ENCODE data around the gene OVCH2.
"Not testable (repeated sequence)": the region's sequence is repeated elsewhere in the genome, so short reads cannot be mapped to it uniquely, and the experiment has no call there.

The OVCH2 gene

DNA sequence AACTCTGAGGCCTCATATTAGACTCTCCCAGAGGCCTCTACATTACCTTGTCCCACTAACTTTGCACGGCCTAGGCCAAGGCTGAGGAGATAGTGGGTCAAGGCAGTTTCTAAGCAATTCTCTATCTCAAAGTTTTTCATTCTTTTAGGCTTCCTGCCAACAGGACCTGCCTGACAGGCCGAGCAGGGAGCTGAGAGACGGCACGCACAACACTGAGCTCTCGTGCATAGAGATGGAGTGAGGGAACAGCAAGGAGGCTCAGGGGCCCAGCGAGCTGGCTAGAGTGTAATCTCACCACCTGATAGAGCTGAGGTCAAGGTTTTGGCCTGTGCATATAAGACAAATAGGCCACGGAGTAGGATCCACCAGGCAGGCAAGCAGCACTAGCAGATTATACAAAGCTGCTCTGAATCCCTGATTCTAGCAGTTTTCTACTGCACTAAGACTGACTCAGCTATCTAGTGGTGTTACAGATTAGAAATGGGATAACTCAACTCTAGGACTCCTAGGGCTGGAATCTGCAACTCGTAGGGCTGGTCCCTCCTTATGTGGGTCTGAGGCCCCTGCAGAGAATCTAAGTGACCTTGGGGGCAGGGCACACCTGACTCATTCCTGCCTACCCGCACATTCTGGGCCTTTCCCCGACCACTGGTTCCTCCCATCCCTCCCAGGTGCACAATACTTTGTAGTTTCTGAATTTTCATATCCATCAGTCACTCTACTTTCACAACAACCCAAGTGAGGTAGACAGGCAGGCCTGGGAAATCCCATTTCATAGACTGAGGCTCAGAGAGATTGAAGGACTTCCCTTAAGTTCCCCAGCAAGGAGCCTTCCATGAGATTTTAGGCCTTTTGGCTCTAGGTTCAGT lies 34.7 kb downstream of the OVCH2 start:
- DNase-seq (ENCODE audit: low read depth), result no peak

DNA sequence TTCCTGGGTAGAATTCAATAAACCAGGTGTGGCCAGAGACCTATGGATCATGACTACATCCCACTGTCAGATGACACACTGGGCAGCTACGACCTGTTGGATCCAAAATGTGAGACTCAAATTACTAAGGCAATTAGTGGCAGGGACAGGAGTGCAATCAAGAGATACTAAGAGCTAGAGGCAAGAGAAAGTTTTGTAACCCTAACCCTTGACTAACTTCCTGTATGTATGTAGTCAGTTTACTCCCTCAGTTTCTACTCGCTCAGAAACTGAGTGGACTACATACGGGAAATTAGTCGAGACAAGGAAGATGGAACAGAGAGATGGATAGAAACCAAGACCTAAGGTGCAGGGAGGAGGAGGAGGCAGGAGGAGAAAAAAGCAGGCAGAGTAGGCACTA lies 35.6 kb downstream of the OVCH2 start:
- DNase-seq (ENCODE audit: low read depth), result no peak

DNA sequence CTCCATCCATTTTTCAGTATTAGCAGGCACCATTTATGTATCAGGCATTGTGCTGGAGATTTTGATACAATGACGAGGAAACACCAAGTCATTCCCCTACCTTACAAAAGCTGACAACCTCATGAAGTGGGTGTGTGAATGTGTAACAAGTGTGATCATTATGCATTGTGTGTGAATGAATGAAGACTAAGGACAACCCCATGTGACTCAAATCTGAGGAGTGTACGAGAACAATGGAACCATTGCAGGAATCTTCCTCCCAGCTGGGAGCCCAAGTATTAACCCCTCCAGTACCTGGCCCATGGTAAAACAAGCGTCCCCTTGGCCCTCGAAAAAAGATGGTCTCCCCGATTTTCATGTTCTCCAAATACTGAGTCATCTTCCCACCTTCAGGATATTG lies 37.4 kb downstream of the OVCH2 start:
- no peak for DNase-seq (ENCODE audit: low read depth)

DNA sequence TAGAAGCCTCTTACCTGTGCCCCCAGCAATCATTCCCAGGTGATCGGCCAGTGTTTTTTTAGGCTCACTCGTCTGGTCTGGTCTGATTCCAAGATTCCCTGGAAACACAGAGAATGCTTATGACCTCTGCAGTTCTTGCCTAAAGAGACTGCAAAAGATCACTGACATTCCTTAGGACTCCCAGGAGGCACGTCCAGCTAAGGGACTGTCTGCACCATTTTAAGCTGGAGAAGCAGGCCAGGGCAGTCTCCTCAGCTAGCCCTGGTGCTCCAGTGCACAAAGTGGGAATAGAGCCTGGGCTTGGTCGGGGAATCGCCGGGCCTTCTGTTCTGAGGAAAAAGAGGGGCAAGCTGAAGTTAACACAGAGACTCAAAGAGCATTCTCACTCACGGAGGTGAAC lies 37.8 kb downstream of the OVCH2 start:
- DNase-seq (ENCODE audit: low read depth), result no peak

DNA sequence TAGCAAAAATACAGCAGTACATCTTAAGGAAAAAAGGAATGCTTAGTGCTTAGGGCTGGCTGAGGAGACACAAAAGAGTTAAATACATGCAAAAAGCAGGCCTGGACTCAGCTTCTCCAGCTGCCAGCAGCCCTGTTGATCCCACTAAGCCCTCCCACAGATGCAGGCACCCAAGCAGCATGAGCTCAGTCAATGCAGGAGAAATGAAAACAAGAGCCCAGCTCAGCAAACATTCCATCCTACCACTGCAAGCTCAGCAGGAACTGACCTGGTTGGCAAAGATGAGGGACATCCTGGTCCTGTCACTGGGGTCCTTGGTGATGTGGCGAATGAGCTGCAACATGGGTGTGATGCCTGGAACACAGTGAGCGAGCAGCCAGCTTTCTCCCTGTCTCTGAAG lies 38.8 kb downstream of the OVCH2 start:
- no peak for DNase-seq (ENCODE audit: low read depth)

DNA sequence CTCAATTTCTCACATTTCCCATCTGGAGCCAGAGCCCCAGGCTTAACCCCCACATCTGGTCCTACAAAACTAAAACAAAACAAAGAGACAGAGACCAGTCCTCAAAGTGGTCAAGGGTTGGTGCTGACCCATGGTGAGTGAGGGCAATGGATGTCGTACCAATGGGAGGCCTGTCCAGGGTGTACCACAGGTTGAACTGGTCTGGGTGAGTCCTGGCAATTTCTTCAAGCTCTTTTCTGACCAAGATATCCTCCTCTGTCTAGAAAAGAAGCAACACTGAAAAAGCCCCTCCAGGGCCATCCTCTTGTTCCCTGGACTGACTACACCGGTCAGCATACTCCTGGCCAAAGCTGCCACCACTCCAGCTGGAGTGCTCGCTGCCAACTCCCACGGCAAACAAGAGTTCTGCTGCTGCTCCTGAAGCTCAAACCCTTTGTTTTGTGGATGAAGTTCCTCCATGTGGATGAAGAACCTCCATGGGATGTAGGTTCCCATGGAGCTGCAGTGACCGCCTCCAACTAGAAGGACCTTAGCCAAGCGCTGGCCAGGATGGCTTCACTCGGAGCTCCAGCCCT lies 39.9 kb downstream of the OVCH2 start:
- no peak for DNase-seq (ENCODE audit: low read depth)

DNA sequence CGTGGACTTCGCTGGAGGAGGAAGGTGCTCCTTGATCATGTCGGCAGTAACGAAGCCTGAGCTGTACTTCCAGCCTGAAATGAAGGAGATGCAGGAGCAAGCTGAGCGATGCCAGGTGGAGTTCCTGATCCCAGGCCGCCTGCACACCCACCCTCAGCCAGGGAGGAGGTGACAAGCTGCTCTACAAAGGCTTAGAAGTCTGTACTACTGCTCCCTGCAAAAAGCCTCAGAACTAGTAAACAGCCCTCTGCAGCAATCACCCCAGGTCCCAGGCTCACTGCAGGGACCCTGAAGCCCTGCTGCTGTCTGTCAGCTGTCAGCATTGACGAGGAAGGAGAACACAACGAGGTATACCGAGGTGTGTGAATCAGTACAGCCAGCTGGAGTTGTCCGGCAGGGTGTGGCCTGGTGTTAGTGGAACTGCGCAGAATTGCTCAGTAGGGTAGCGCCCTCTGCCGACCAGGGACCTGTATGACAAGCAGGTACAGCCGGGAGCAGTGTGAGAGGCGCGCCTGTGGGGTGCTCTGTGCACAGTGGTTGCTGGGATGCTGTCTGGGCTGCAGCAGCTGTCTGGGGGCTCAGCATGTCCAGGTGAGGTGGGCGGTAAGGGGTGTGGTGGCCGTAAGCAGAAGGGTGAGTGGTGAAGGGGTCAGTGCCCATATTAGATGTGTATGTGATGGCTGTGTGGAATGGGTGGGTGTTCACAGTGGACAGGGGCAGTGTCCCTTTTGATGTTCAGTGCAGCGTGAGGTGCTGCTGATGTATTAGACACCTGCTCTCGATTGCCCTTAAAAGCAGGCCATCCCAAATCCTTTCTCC lies 40.6 kb downstream of the OVCH2 start:
- peak; percentile 68 for DNase-seq (ENCODE audit: low read depth)

DNA sequence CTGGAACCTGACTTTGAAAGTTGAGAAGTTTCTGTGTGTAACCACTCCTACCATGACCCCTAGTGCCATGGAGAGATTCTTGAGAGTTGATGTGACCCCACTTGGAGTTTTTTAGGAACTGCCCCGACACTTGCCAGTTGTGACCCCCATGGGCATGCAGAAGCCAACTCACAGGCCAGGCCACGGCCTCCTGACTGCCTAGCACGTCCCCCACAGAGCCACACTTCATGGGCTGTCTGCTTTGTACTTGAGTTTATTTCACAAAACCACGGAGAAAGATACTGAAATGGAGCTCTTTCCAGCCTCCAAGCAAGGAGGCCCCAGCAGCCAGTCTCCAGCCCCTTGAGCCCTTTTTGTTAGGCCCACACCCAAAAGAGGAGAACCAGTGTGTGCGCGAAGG lies 41.4 kb downstream of the OVCH2 start:
- no peak for DNase-seq (ENCODE audit: low read depth)

DNA sequence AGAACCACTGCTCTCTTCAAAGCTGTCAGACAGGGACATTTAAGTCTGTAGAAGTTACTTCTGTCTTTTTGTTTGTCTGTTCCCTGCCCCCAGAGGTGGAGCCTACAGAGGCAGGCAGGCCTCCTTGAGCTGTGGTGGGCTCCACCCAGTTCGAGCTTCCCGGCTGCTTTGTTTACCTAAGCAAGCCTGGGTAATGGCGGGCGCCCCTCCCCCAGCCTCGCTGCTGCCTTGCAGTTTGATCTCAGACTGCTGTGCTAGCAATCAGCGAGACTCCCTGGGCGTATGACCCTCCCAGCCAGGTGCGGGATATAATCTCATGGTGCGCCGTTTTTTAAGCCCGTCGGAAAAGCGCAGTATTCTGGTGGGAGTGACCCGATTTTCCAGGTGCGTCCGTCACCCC lies 42.7 kb downstream of the OVCH2 start:
- not testable (repeated sequence) for DNase-seq (ENCODE audit: low read depth)

DNA sequence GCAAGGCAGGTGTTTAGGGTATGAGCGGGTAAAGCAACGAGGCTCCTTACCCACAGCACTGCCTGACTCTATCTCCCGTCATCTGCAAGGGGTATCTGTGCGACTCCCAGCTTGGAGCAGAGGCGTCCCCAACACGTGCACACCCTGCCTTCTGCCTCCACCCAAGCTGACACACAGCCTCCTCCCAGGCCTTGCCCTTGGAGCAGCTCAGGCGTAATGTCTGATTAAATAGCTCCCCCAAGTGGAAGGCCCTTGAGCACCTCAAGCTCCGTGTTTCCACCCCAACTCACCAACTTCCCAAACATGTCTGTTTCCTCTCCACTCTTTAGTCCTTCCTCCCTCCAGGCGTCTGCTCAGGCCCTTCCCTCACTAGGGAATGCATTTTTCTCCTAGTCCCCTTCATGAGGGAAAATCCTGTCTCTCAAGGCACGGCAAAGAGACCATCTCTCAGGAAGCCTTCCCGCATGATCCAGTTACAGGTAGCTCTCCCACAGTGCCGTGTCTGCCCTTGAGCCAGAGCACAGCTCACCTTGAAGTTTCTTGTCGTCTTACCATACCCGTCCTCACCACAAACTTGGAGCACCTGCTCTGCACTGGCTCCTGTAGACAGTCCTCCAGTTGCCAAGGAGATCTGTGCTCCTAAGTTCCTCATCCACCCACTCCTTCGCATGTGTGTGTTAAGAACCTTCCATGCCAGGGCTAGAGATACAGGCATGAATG lies 48.8 kb downstream of the OVCH2 start:
- no peak for DNase-seq (ENCODE audit: low read depth)

DNA sequence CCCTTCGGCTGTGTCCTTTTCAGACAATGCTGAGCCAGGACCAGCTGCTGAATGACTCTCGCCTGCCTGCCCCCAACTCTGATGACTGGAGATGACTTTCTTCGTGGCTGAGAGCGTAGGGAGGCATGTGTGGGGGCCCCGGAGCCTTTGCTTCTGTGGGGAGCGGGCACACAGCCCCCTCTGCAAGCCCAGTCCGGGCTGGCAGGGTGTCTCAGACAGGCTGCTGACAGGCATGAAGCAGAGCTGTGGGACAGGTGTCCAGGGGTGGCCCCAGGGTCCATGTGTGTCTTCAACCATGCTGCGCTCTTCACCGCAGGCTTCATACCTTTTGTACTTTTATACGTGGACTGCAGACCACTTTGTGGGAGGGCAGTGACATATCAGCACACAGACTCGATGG lies 49.6 kb downstream of the OVCH2 start:
- no peak for DNase-seq (ENCODE audit: low read depth)

DNA sequence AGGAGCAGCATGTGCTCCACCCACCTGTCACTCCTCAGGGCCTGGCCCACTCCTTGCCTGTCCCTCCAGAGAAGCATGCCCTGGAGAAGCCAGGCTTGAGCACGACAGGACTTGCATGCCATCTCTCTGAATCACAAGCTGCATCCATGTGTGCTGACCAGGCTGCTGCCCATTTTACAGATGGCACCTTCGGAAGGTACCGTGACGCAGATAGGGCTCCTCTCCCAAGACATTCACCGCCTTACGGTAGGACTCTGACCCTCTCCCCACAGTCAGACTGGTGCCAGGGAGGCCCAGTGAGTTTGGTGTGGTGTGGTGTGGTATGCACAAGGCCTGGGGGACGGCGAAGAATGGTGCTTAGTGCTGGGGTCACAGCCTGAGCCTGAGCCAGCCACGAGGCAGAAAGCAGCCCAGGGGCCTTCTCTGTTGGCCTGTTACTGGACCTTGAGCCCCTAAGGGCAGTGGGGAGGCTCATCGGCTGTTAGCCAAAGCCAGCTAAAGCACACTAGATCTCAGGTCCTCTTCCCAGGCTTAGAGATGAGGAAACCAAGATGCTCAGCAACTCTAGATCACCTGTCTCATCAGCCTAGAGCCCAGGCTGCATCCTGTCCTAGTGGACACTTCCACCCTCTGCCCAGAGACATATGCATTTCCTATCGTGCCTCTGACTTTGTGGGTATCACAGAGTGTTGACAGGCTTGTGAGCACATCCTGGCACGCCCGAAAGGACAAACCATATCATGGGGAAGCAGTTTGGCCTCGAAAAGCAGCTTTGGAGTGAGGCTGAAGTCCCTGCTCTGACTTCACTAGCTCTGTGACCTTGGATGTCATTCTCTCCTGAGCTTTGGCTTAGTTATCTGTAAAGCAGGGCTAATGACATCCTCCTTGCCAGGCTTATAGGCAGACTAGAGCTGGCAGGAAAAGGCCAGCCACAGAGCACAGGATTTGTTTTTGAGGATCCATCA lies 50.7 kb downstream of the OVCH2 start:
- DNase-seq (ENCODE audit: low read depth), result no peak

DNA sequence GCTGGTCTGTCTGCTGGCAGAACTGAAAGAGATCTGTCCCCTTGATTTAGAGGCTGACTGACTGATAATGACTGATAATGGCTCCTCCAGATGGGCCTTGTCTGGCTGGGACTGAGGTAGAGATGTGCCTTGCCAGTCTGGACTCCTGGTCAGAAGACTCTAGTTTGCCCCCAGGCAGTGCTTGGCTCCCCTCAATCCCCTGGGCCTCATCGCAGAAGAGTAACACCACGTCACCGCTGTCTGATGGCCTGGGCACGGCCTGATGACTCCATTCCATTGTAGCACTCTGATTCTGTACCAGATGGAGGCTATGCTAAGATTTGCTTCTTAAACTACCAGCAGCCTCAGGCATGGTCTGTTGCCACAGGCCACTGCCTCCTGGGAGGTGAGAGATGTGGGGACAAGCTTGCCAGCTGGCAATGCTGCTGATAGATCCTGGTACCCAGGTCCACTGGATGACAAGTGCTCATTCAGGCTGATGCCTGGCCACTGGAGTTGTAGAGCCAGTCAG lies 52.0 kb downstream of the OVCH2 start:
- DNase-seq (ENCODE audit: low read depth), result no peak

DNA sequence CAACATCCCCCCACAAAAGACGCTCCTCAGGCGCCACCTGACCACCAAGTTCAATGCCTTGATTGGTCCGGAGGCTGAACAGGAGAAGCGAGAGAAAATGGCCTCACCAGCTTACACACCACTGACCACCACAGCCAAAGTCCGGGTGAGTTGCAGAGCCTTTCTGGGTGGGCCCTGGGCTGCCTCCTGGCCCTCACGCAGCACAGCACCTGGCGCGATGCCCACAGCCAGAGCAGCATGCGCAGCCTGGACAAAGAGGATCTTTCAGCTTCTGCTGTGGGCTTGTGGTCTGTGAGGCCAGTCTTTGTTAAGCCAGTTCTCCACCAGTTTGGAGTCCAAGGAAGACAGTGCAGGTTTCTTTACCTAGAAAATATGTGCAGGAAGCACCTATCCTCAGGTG lies 54.6 kb downstream of the OVCH2 start:
- DNase-seq (ENCODE audit: low read depth), result no peak

DNA sequence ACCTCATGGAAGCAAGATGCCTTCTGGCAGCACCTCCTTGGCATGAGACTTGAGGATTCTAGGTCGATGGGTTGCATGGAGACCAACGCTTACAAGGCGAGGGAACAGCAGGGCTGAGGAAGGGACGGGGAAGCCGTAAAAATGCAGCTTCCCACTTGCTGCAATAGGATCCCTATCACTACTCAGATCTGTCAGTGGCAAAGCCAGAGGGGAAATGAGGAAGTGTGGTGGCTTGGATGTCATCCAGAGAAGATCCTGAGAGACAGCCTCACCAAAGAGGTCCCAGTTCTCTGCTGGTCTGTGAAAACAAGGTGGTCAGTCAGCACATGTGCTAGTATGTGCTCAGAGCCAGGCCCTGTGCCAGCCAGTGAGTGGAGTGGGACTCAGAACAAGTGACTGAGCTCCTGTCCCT lies 55.1 kb downstream of the OVCH2 start:
- no peak for DNase-seq (ENCODE audit: low read depth)

DNA sequence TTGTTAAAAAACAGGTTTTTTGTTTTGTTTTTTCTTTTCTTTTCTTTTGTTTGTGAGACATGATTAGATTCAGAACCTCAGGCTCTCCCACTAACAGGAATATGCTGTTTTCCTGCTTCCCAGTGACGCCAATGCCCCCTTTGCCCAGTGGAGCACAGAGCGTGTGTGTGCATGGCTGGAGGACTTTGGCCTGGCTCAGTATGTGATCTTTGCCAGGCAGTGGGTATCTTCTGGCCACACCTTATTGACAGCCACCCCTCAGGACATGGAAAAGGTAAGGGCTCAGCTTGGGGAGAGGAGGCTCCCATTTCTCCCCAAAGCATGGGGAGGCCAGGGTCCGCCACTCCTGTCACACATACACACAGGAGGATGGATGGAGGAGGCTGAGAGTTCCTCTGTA lies 58.0 kb downstream of the OVCH2 start:
- DNase-seq (ENCODE audit: low read depth), result no peak

DNA sequence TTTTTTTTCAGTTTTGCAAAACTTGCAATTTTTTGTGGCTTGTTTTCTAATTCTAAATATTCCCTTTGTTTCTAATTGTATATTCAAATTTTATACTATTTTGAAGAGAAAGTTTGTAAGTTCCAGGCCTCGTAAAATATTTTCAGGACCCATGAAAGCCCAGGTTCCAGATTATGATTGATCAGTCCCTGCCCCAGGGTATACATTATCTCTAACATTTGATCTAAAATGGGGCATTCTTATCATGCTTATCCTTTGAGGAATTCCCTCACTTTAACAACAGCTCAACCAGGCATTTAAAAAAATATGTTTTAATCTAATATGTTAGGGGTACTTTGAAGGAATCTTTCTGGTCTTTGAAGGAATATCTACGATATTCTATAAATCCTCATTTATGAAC lies 59.4 kb downstream of the OVCH2 start:
- DNase-seq (ENCODE audit: low read depth), result no peak

DNA sequence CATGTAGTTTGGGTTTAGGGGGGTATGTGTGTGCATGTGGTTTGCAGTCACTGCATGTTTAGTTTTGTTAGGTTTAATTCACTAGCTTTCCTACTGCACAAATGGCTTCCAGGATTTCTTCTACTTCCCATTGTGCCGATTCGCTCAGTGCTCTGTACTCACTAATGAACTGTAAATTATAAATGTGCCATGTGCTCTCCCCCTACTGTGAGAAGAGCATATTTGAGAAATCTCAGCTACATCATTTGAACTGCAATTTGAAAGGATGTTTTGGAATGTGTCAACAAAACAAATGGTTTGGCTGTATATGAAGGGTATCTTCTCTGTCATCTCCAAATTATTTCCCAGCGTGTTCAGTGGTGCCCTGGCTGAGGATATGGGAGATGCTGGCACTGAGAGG lies 61.1 kb downstream of the OVCH2 start:
- no peak for DNase-seq (ENCODE audit: low read depth)

DNA sequence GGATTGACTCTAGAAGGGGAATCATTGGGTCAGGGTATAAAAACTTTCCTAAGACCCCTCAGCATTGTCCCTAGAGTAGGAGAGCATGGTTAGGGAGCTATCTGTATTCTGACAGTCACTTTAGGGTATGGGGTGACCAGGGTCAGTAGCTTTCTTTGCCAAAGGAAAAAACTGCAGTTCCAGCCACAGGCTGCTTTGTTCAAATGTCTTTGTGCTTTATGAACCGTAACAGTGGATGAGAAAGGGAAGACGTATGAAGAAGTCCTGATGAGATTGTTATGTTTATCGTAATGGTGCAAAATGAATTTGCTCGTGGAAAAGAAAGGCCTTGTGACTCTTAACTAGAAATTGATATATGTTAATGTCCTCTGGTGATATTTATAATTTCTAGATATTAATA lies 63.0 kb downstream of the OVCH2 start:
- no peak for DNase-seq (ENCODE audit: low read depth)

DNA sequence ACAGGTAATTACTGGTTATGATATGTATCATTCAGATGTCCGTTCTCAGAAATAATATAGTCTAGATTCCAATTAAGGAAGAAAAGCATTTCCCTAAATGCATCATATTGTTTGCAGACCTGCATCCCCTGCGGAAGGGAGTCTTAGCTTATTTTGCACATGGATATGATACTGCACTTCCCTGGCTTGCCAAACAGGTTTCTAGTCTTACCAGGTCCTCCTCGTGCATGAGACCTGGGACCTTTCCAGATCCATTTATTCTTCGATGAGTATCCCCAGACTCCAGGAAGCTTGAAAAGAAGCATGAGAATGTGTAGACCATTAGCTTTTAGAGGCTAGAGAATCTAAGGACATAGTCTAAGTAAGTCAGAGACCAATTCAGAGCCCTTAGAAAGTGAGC lies 63.5 kb downstream of the OVCH2 start:
- no peak for DNase-seq (ENCODE audit: low read depth)

DNA sequence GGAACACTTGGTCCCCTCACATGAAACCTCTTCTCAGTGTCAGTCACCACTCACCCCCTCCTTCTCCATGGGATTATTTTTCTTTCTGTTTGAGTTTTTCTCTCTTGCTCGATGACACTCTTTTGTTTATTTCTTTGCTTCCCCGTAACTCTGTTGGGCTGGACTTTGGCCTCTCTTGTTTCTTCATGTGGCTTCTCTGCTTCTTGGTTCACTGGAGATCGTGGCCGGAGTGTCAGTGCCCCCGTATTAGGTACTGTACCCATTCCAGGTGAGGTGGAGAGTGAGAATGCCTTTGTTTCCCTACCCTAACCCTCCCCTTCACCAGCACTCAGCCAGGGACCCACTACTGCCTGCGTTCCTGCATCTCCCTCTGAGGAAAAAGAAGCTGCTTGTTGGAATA lies 65.5 kb downstream of the OVCH2 start:
- DNase-seq (ENCODE audit: low read depth), result no peak
